ENCODE data around the gene AKR7A2.
"Not testable (repeated sequence)": the region's sequence is repeated elsewhere in the genome, so short reads cannot be mapped to it uniquely, and the experiment has no call there.

The AKR7A2 gene

GRCh38 chr1:19294638-19295037 lies 17.3 kb downstream of the AKR7A2 start:
- DNase-seq = no peak

- DNase-seq = no peak
Observed at GRCh38 chr1:19289244-19289643, 22.7 kb downstream of the AKR7A2 start.

- DNase-seq = not testable (repeated sequence)
Observed at GRCh38 chr1:19288324-19289241, 23.4 kb downstream of the AKR7A2 start, which contains the start of gene AKR7A3. TSS of gene AKR7A3 (minus strand) at chr1:19288770. CDS start at chr1:19288709, 61 bp downstream.

GRCh38 chr1:19287436-19288185 lies 24.3 kb downstream of the AKR7A2 start:
- no peak for DNase-seq

GRCh38 chr1:19285807-19286206 lies 26.1 kb downstream of the AKR7A2 start:
- DNase-seq = not testable (repeated sequence)

GRCh38 chr1:19285366-19285765 lies 26.6 kb downstream of the AKR7A2 start:
- DNase-seq = not testable (repeated sequence)

GRCh38 chr1:19284881-19285280 lies 27.1 kb downstream of the AKR7A2 start:
- no peak for DNase-seq

GRCh38 chr1:19283891-19284290 lies 28.1 kb downstream of the AKR7A2 start:
- DNase-seq = no peak

GRCh38 chr1:19274636-19275035 lies 37.3 kb downstream of the AKR7A2 start:
- no peak for DNase-seq

GRCh38 chr1:19273844-19274531 lies 38.0 kb downstream of the AKR7A2 start:
- not testable (repeated sequence) for DNase-seq

GRCh38 chr1:19273106-19273843 lies 38.7 kb downstream of the AKR7A2 start:
- DNase-seq = no peak

- DNase-seq = no peak
Observed at GRCh38 chr1:19272064-19272463, 39.9 kb downstream of the AKR7A2 start.

GRCh38 chr1:19270343-19270730 lies 41.6 kb downstream of the AKR7A2 start:
- DNase-seq = not testable (repeated sequence)

GRCh38 chr1:19269427-19270342 lies 42.3 kb downstream of the AKR7A2 start:
- not testable (repeated sequence) for DNase-seq

GRCh38 chr1:19268445-19268844 lies 43.5 kb downstream of the AKR7A2 start:
- DNase-seq = no peak

GRCh38 chr1:19262744-19263143 lies 49.2 kb downstream of the AKR7A2 start:
- DNase-seq = no peak

- DNase-seq = no peak
Observed at GRCh38 chr1:19262047-19262446, 49.9 kb downstream of the AKR7A2 start.

- DNase-seq = no peak
Observed at GRCh38 chr1:19260211-19261138, 51.5 kb downstream of the AKR7A2 start.

- no peak for DNase-seq
Observed at GRCh38 chr1:19258353-19258752, 53.6 kb downstream of the AKR7A2 start.
